GM23338 (cell line): ENCODE data around the gene FN1. TPM values are rescaled to one million over a fixed set of nuclear protein-coding genes. Genes with fewer than 3 reads are reported as not detected.

ENCODE experiments used
- ATAC-seq: fragments of 200-7000 bp; cut with Tn5 transposase; 3 replicates; pipeline ENCODE4 v1.9.1; 2020
- DNase-seq: peaks from one replicate; pipeline ENCODE4 v3.0.0-alpha.2; 2015; ENCODE audit warnings: low spot score
- H2AFZ ChIP-seq: fragments of 200-600 bp; sonication (generic); 2 replicates; pipeline ENCODE4 v1.8.0; 2016; ENCODE audit warnings: antibody characterized with exemption, mild to moderate bottlenecking, moderate library complexity
- H3F3A ChIP-seq: fragments of 200-600 bp; sonication (generic); replicated peaks from 2 replicates; pipeline ENCODE4 v1.8.0; 2017; ENCODE audit warnings: antibody characterized with exemption, mixed run types, low read depth
- H3K27ac ChIP-seq: fragments of 200-600 bp; sonication (generic); 2 replicates; pipeline ENCODE4 v1.6.1; 2016; ENCODE audit warnings: low read depth
- H3K27me3 ChIP-seq: fragments of 200-600 bp; sonication (generic); 2 replicates; pipeline ENCODE4 v1.8.0; 2016; ENCODE audit warnings: mild to moderate bottlenecking, mixed run types, moderate library complexity; ENCODE audit not compliant: insufficient read depth
- H3K36me3 ChIP-seq: fragments of 200-600 bp; sonication (generic); 2 replicates; pipeline ENCODE4 v1.8.0; 2016; ENCODE audit warnings: mild to moderate bottlenecking; ENCODE audit not compliant: insufficient read depth
- H3K4me1 ChIP-seq: fragments of 200-600 bp; sonication (generic); 2 replicates; pipeline ENCODE4 v1.8.0; 2016; ENCODE audit warnings: mild to moderate bottlenecking, moderate library complexity; ENCODE audit not compliant: insufficient read depth
- H3K4me2 ChIP-seq: fragments of 200-600 bp; sonication (generic); 2 replicates; pipeline ENCODE4 v1.7.1; 2017; ENCODE audit warnings: mixed run types
- H3K4me3 ChIP-seq: fragments of 200-600 bp; sonication (generic); 2 replicates; pipeline ENCODE4 v1.6.1; 2016; ENCODE audit warnings: mixed run types
- H3K79me2 ChIP-seq: fragments of 200-600 bp; sonication (generic); replicated peaks from 2 replicates; pipeline ENCODE4 v1.8.0; 2017; ENCODE audit warnings: mild to moderate bottlenecking; ENCODE audit not compliant: insufficient read depth
- H3K9me2 ChIP-seq: fragments of 200-600 bp; sonication (generic); 2 replicates; pipeline ENCODE4 v1.8.0; 2017; ENCODE audit not compliant: insufficient read depth
- H4K20me1 ChIP-seq: fragments of 200-600 bp; sonication (generic); replicated peaks from 2 replicates; pipeline ENCODE4 v1.8.0; 2017; ENCODE audit warnings: mild to moderate bottlenecking; ENCODE audit not compliant: insufficient read depth
- H3K27ac Mint-ChIP-seq: 2 replicates; pipeline ENCODE4 v1.8.0; 2020; ENCODE audit warnings: inconsistent platforms, mild to moderate bottlenecking, moderate library complexity, mixed read lengths
- H3K27me3 Mint-ChIP-seq: 3 replicates; pipeline ENCODE4 v1.8.0; 2022; ENCODE audit warnings: low read depth, mild to moderate bottlenecking, moderate library complexity, mixed read lengths, inconsistent platforms; ENCODE audit not compliant: insufficient read depth, poor library complexity
- H3K36me3 Mint-ChIP-seq: 3 replicates; pipeline ENCODE4 v1.8.0; 2021; ENCODE audit warnings: low read depth, mild to moderate bottlenecking, inconsistent platforms, moderate library complexity, mixed read lengths
- H3K4me1 Mint-ChIP-seq: 3 replicates; pipeline ENCODE4 v1.8.0; 2020; ENCODE audit warnings: mild to moderate bottlenecking, inconsistent platforms, mixed read lengths
- H3K4me3 Mint-ChIP-seq: 3 replicates; pipeline ENCODE4 v1.8.0; 2021; ENCODE audit warnings: moderate library complexity, mild to moderate bottlenecking, inconsistent platforms, mixed read lengths
- H3K9me3 Mint-ChIP-seq: 3 replicates; pipeline ENCODE4 v1.8.0; 2020; ENCODE audit warnings: moderate library complexity, mild to moderate bottlenecking, inconsistent platforms, mixed read lengths
- CREB1 ChIP-seq: fragments of 250-450 bp; sonication (Bioruptor Pico); IDR thresholded peaks from 2 replicates; pipeline ENCODE4 v1.5.0; 2020; ENCODE audit warnings: low read depth, mild to moderate bottlenecking, moderate library complexity
- CTCF ChIP-seq, 2 experiments: fragments of 200-600 bp in 1 of 2; sonication (generic) in 1 of 2; conservative IDR thresholded peaks; 2 replicates each; pipeline versions ENCODE4 v1.5.1 to v1.6.1; 2016 to 2017; ENCODE audit warnings: antibody characterized with exemption in 2 of 2, low read depth in 2 of 2, mild to moderate bottlenecking in 2 of 2, moderate library complexity in 1 of 2
- ETS1 ChIP-seq: IDR thresholded peaks from 2 replicates; pipeline ENCODE4 v1.6.1; 2016; ENCODE audit warnings: antibody characterized with exemption
- EZH2 ChIP-seq: fragments of 200-600 bp; sonication (generic); IDR thresholded peaks from one replicate; pipeline ENCODE4 v1.8.0; 2017; ENCODE audit warnings: antibody characterized with exemption, mild to moderate bottlenecking, low read depth; ENCODE audit not compliant: unreplicated experiment
- EZH2phosphoT487 ChIP-seq: fragments of 200-600 bp; sonication (generic); IDR thresholded peaks from one replicate; pipeline ENCODE4 v1.8.1; 2018; ENCODE audit warnings: antibody characterized with exemption; ENCODE audit not compliant: unreplicated experiment
- JUNB ChIP-seq: IDR thresholded peaks from one replicate; pipeline ENCODE4 v1.6.1; 2016; ENCODE audit warnings: antibody characterized with exemption; ENCODE audit not compliant: unreplicated experiment
- NANOG ChIP-seq: IDR thresholded peaks from 2 replicates; pipeline ENCODE4 v1.6.1; 2016; ENCODE audit warnings: antibody characterized with exemption, borderline replicate concordance
- POLR2AphosphoS5 ChIP-seq: IDR thresholded peaks from 2 replicates; pipeline ENCODE4 v1.6.1; 2016; ENCODE audit warnings: antibody characterized with exemption, low read depth
- REST ChIP-seq: IDR thresholded peaks from one replicate; pipeline ENCODE4 v1.6.1; 2018; ENCODE audit warnings: antibody characterized with exemption; ENCODE audit not compliant: unreplicated experiment
- STAT1 ChIP-seq: IDR thresholded peaks from one replicate; pipeline ENCODE4 v1.6.1; 2016; ENCODE audit warnings: antibody characterized with exemption; ENCODE audit not compliant: unreplicated experiment
- ZNF114 ChIP-seq: fragments of 250-450 bp; sonication (Bioruptor Pico); IDR thresholded peaks from 2 replicates; pipeline ENCODE4 v1.5.0; 2020; ENCODE audit warnings: mild to moderate bottlenecking, moderate library complexity
- ZNF331 ChIP-seq: fragments of 250-450 bp; sonication (Bioruptor Pico); IDR thresholded peaks from 2 replicates; pipeline ENCODE4 v1.5.0; 2020; ENCODE audit warnings: low read depth, mild to moderate bottlenecking, moderate library complexity
- ZNF462 ChIP-seq: fragments of 250-450 bp; sonication (Bioruptor Pico); IDR thresholded peaks from 2 replicates; pipeline ENCODE4 v1.5.0; 2020; ENCODE audit warnings: mild to moderate bottlenecking, moderate library complexity
- polyA plus RNA-seq: library from polyadenylated mRNA; unstranded; fragments of >200 nt; fragmentation: Nextera tagmentation; extraction: Ambion mirVana; gene quantifications from 2 replicates; pipeline ENCODE4 v1.2.1, GENCODE V29; 2016
- total RNA-seq: library from RNA; depleted of rRNA; stranded (reverse); fragments of >200 nt; shearing (Covaris generic); gene quantifications from 2 replicates; pipeline ENCODE4 v1.2.3, GENCODE V29; 2014

Gene FN1
- total and polyA plus RNA-seq, 2 experiments from 2014 or later = 79.6 to 255 TPM

GRCh38 chr2:215455958-215456357, 20.1 kb upstream of the FN1 start:
- Mint-ChIP-seq H3K4me1 (peaks cover 9% of the 10 kb centered on the region; the same call in 2 of the 3 replicates), H3K4me3 (no peak overlapping the region), H3K9me3 (no peaks in the 10 kb centered on the region), H3K27ac (no peak overlapping the region), H3K36me3 (no peaks in the 10 kb centered on the region), H3K27me3 (no peaks in the 10 kb centered on the region)
- Histone ChIP-seq H3F3A (no peaks in the 10 kb centered on the region), H4K20me1 (no peaks in the 10 kb centered on the region), H3K27me3 (no peaks in the 10 kb centered on the region), H2AFZ (peak overlapping the region; percentile 56), H3K4me3 (no peak overlapping the region), H3K79me2 (no peaks in the 10 kb centered on the region), H3K4me1 (peaks cover 5% of the 10 kb centered on the region), H3K4me2 (no peak overlapping the region), H3K36me3 (no peaks in the 10 kb centered on the region), H3K27ac (no peak overlapping the region), H3K9me2 (no peaks in the 10 kb centered on the region)
- DNase-seq (no peak), ATAC-seq (no peak)
- TF ChIP-seq ZNF114 (CRISPR knock-in tag) = no peak
- no peak for TF ChIP-seq STAT1
- no peak for TF ChIP-seq ETS1
- no peak for TF ChIP-seq CTCF (conservative IDR thresholded peaks at IDR 0.05; ENCODE audit: low read depth in 2 of 2)
- no peak for TF ChIP-seq ZNF462
- TF ChIP-seq CREB1 (CRISPR knock-in tag) = no peak
- TF ChIP-seq NANOG = no peak
- no peak for TF ChIP-seq ZNF331 (CRISPR knock-in tag)
- TF ChIP-seq EZH2 = no peak
- no peak for TF ChIP-seq REST
- TF ChIP-seq JUNB = no peak
- no peak for TF ChIP-seq POLR2AphosphoS5
- no peak for TF ChIP-seq EZH2phosphoT487
